ENCODE data around the gene DOK5.

Gene DOK5

GRCh38 chr20:54698373-54698772 is 223.0 kb downstream of the DOK5 start:
- DNase-seq (ENCODE audit: low read depth), result no peak
